ENCODE results near the gene TAF15. TPM values are rescaled to one million over a fixed set of nuclear protein-coding genes. Genes with fewer than 3 reads are reported as not detected.

TAF15 gene
- total and polyA plus RNA-seq, 2 of the 13 experiments (the other 11 are each of a cell fraction or from before 2014, with no cell fraction given): 25.2 to 26.5 TPM

DNA sequence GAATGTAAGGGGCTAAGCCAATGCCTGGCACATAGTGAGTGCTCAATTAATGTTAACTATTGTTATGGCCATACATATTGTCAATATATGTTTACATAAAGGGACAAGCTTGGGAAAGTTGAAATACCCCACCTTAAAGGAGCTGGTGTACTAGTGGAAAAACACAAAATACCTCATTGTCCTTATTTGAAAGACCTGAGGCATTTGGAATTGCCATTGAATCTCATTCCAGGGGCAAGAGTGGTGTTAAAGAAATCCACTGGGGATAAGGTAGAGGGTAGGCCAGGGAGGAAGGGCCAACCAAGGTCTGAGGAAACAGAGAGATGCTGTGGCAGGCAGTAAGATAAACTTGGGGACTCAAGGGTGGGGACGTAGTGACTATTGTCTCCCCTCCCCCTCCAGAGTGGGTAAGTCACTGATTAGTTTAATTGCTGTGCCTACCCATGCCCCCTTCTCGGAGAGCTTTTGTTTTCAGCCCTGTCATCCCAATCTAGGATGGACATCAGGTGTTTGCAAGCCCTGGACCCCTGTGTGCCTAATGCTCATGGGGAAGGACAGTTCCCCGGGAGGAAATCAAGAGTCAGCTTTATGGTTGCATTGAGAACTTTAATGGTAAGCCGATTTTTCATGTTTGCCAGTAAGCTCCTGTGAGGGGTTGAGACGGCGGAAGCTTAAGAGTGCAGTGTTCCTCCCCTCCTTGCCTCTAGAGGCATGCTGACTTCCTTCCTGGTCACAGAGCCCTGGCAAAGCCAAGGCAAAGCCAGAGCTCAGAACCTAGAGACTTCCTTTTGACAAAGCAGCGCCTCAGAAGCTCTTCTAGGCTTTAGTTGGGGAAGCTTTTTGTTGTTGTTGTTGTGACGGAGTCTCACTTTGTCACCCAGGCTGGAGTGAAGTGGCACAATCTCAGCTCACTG, 61.9 kb downstream of the TAF15 start:
- H3K36me3 ChIP-seq (replicated peaks in 1 of 2; ENCODE audit: control insufficient read depth in 1 of 2, insufficient read depth in 2 of 2, low read length in 2 of 2): no peaks in the 10 kb centered on the region
- H4K20me1 ChIP-seq (ENCODE audit: insufficient read depth, low read length): no peaks in the 10 kb centered on the region
- FAIRE-seq (no peak), DNase-seq (ENCODE audit: low spot score) (no peak), ATAC-seq (peak; percentile 38; the same call in 1 of the 3 replicates)
- H3K27me3 ChIP-seq (ENCODE audit: control insufficient read depth in 1 of 2, insufficient read depth in 2 of 2, low read length in 2 of 2): no peaks in the 10 kb centered on the region
- BruUV-seq (replicated peaks): no TSS peak
- TF ChIP-seq, protein P1, sequence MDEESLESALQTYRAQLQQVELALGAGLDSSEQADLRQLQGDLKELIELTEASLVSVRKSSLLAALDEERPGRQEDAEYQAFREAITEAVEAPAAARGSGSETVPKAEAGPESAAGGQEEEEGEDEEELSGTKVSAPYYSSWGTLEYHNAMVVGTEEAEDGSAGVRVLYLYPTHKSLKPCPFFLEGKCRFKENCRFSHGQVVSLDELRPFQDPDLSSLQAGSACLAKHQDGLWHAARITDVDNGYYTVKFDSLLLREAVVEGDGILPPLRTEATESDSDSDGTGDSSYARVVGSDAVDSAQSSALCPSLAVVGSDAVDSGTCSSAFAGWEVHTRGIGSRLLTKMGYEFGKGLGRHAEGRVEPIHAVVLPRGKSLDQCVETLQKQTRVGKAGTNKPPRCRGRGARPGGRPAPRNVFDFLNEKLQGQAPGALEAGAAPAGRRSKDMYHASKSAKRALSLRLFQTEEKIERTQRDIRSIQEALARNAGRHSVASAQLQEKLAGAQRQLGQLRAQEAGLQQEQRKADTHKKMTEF (CRISPR knock-in tag; IDR thresholded peaks at IDR 0.05): no peak
- no peak for TF ChIP-seq KDM5A (IDR thresholded peaks at IDR 0.05; ENCODE audit: borderline replicate concordance, low read length)
- TF ChIP-seq NFYB (CRISPR knock-in tag; IDR thresholded peaks at IDR 0.05): no peak
- TF ChIP-seq NCOA1 (CRISPR knock-in tag; IDR thresholded peaks at IDR 0.05): no peak
- no peak for TF ChIP-seq RFXAP (CRISPR knock-in tag; IDR thresholded peaks at IDR 0.05; ENCODE audit: borderline replicate concordance)
- H3K4me1 ChIP-seq (ENCODE audit: insufficient read depth, low read length): peaks cover 31% of the 10 kb centered on the region
- in situ Hi-C loops (cut with HindIII; ENCODE audit: extremely low pct_ligation_motif_present, low pct_unique_long_range_greater_than_20kb): no loop called here
- no peak overlapping the region for H3K4me2 ChIP-seq (ENCODE audit: low read depth, low read length)
- no peak overlapping the region for H3K27ac ChIP-seq (ENCODE audit: extremely low read length, insufficient read depth, low read length)
- ChIA-PET CTCF (ENCODE audit: low intra/inter-chr PET ratio, low total read pairs) (no interaction called here), POLR2A (no interaction called here)
- H2AFZ ChIP-seq (ENCODE audit: low read length): no peak overlapping the region
- intact Hi-C loops (cut with micrococcal nuclease; ENCODE audit: unreplicated experiment): no loop called here
- H3K9ac ChIP-seq (ENCODE audit: insufficient read depth, low read depth, low read length): no peak overlapping the region
- H3K79me2 ChIP-seq (ENCODE audit: insufficient read depth, low read length): no peaks in the 10 kb centered on the region
- no peak overlapping the region for H3K4me3 ChIP-seq (replicated peaks in 1 of 3; ENCODE audit: insufficient read depth in 1 of 3, low read depth in 2 of 3, low read length in 3 of 3)
- 54% methylated on average over 7 of the region's 8 CpGs for WGBS (ENCODE audit: low lambda C conversion rate)
- no peaks in the 10 kb centered on the region for H3K9me3 ChIP-seq (ENCODE audit: low read length)

Measured in HepG2 (cell line).